Skeletal muscle satellite cell (primary cell): ENCODE results near the gene CLTC.
A peak's percentile ranks its signal among the peaks of the same experiment; 100 is the strongest.

Experiments used
- H3K27me3 ChIP-seq: 2 replicates; pipeline ENCODE4 v1.7.0; 2013; ENCODE audit warnings: low read length; ENCODE audit not compliant: control insufficient read depth, insufficient read depth
- H3K36me3 ChIP-seq: 2 replicates; pipeline ENCODE4 v1.7.0; 2013; ENCODE audit warnings: mild to moderate bottlenecking, control low read depth, low read length; ENCODE audit not compliant: insufficient read depth
- H3K4me1 ChIP-seq: 2 replicates; pipeline ENCODE4 v1.7.0; 2013; ENCODE audit warnings: low read length; ENCODE audit not compliant: control insufficient read depth, insufficient read depth
- H3K4me2 ChIP-seq: 2 replicates; pipeline ENCODE4 v1.7.0; 2013; ENCODE audit warnings: mild to moderate bottlenecking, low read length
- H3K4me3 ChIP-seq: 2 replicates; pipeline ENCODE4 v1.7.0; 2013; ENCODE audit warnings: low read length
- H3K9ac ChIP-seq: 2 replicates; pipeline ENCODE4 v1.7.0; 2013; ENCODE audit warnings: mild to moderate bottlenecking, low read depth, low read length, moderate library complexity
- H3K9me3 ChIP-seq: replicated peaks from 2 replicates; pipeline ENCODE4 v1.7.0; 2013; ENCODE audit warnings: mild to moderate bottlenecking, control low read depth, low read length

CLTC gene

DNA sequence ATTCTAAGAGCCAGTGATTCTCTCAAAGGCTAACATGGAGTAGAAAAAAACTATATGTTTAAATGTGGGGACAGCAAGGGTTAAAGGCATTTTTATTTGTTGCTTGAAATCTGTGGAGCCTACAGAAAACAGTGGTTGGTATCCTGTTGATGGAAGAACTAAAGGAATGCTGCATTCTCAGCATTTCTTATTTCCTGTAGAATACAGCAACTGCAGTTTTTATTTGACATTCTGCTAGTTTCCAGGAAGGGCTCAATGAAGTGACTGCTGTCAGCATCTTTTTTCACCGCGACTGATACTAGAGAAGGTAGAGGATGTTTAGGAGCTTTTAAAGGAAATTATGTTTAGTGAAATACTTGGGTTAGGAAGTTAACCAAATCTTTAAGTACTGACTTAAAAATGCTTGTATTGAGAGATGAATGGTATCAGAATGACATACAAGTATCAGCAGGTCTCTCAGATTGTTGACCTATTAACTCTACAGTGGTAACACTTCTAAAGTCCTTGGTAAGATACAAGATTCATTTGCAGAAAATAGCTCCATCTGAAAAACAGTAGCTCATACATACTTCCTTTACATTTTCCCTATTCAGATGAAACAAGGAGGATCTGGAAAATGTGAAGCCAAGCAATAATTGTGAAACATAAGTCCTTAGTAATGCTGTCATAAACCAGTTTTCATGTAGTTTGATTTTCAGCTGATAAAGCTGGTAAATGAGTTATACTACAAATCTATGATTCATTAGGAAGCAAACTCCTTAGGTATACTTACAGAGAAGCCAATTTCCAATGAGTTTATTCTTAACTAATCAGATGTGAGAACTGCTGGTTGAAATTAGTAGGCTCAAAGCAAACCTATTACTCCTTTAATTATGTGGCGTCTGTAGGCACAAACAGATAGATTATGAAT lies 15.2 kb downstream of the CLTC start:
- H3K9ac ChIP-seq = no peak overlapping the region

GRCh38 chr17:59637611-59638310 lies 18.1 kb downstream of the CLTC start:
- H3K4me1 ChIP-seq = peaks cover 27% of the 10 kb centered on the region
- H3K9me3 ChIP-seq = no peaks in the 10 kb centered on the region
- no peaks in the 10 kb centered on the region for H3K27me3 ChIP-seq
- H3K36me3 ChIP-seq = peaks cover 7% of the 10 kb centered on the region
- H3K4me2 ChIP-seq = no peak overlapping the region
- no peak overlapping the region for H3K4me3 ChIP-seq
- H3K9ac ChIP-seq = no peak overlapping the region

More for the DNA sequence above, 15.2 kb downstream of the CLTC start:
- peaks cover 14% of the 10 kb centered on the region for H3K4me1 ChIP-seq
- H3K9me3 ChIP-seq = no peaks in the 10 kb centered on the region
- no peaks in the 10 kb centered on the region for H3K27me3 ChIP-seq
- H3K4me3 ChIP-seq = no peak overlapping the region
- H3K4me2 ChIP-seq = peak overlapping the region; percentile 15
- peaks cover 6% of the 10 kb centered on the region for H3K36me3 ChIP-seq

DNA sequence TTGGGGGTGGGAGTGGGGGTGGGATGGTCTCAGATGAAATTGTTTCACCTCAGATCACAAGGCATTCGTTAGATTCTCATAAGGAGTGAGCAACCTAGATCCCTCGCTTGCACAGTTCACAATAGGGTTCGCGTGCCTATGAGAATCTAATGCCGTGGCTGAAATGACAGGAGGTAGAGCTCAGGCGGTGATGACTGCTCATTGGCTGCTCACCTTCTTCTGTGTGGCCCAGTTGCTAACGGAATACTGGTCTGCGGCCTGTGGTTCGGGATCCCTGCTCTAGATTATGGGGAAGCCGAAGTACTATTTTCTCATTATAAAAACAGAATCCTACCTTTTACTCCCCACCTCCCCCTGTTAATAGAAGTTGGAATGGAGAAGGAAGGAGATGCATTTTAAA lies 18.9 kb downstream of the CLTC start:
- no peak overlapping the region for H3K4me3 ChIP-seq
- H3K9ac ChIP-seq = no peak overlapping the region
- H3K9me3 ChIP-seq = no peaks in the 10 kb centered on the region
- peaks cover 8% of the 10 kb centered on the region for H3K36me3 ChIP-seq
- no peaks in the 10 kb centered on the region for H3K27me3 ChIP-seq
- peaks cover 34% of the 10 kb centered on the region for H3K4me1 ChIP-seq
- H3K4me2 ChIP-seq = no peak overlapping the region

DNA sequence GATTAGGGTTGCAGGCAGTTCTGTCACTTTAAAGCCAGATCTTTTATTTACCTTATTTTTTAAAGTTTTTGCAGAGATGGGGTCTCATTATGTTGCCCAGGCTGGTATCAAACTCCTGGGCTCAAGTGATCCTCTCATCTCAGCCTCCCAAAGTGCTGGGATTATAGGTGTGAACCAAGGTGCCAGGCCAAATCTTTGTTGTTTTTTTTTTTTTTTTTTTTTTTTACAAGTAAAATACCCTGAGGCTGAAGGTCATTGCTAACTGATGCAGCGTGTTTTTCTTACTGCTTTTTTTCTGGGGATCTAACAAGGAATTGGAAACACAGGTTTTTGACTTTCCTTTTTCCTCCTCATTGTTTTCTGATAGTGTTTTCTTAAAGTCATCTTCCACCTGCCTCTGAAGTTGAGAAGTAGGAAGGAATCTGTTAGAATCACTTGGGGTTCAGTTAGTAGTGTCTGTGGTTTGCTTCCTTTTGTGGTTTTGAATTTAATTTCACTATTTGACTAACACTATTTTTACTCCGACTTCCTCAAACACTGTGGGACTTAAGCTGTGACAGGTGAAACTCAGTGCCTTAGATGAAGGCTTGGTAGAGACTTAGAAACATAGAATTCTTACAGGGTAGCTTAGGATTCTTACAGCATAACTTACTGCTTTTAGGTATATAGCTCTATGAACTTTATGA lies 22.2 kb downstream of the CLTC start:
- peak overlapping the region; percentile 11 for H3K4me2 ChIP-seq
- H3K36me3 ChIP-seq = peaks cover 36% of the 10 kb centered on the region

DNA sequence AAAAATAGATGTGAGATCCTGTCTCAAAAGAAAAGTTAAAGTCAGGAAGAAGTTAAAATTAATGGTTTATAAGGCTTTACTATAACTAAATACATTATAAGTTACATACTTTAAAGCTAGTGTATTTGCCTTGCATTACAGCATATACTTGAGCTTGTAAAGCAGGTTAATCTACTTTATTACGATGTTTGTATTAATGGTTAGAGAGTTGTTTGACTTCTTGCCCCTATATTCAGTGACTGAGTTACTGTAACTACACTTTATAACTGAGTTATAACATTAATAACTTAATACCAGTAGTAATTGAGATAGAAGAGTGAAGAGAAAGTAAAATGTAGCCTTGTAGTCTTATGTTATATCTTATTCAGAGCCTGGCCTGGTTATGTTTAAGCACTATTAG lies 22.9 kb downstream of the CLTC start:
- Histone ChIP-seq H3K4me1 (peaks cover 23% of the 10 kb centered on the region), H3K36me3 (peaks cover 42% of the 10 kb centered on the region), H3K27me3 (no peaks in the 10 kb centered on the region), H3K9ac (no peak overlapping the region), H3K9me3 (no peaks in the 10 kb centered on the region), H3K4me2 (no peak overlapping the region), H3K4me3 (no peak overlapping the region)

More for the DNA sequence above, 22.2 kb downstream of the CLTC start:
- Histone ChIP-seq H3K4me3 (no peak overlapping the region), H3K9ac (no peak overlapping the region), H3K9me3 (no peaks in the 10 kb centered on the region), H3K4me1 (peaks cover 23% of the 10 kb centered on the region), H3K27me3 (no peaks in the 10 kb centered on the region)

DNA sequence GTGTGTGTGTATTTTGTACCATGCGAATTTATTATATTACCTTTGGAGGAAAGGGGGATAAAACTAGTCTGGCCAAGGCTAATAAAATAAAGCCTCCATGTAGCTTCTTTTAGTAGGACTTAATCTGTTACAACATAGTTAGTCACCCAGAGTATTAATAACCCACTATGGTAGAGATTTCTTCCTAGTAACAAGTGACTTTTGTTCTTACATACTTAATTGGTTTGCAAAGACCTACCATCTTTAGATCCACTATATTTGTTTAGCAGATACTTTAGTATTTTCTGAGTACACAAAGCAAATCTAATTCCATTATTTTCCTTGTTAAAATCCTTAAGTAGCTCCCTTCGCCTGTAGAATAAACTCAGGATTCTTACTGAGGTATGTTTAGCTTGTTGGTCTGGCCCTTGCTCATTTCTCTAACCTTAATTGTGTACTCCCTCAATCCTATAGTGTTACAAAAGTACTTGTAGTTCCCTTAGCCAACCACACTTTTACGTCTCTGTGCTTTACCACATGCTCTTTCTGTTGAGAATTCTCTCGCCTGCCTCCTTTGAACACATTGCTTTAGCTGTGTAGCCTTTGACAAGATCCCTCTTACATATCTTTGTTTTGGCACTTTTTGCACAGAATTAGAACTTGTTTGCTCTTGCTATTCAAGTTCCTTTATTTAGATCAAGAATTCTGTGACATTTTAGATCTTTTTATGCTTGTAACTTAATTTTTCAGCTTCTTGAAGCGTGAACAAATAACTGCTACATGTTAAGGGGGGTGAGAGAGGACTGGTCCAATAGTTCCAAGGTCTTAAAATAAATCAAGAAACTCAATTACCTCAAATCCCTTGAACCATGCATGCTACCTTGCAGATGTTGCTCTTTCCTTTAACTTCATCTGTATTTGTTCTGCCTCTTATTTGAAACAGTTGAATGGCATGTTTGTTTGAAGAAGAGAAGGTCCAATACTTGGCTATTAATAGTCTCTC lies 23.8 kb downstream of the CLTC start:
- Histone ChIP-seq H3K4me2 (no peak overlapping the region), H3K27me3 (no peaks in the 10 kb centered on the region), H3K9me3 (no peaks in the 10 kb centered on the region), H3K36me3 (peaks cover 49% of the 10 kb centered on the region), H3K4me3 (no peak overlapping the region), H3K9ac (no peak overlapping the region), H3K4me1 (peaks cover 23% of the 10 kb centered on the region)

- H3K27me3 ChIP-seq = no peaks in the 10 kb centered on the region
Observed at GRCh38 chr17:59647288-59647687, 27.6 kb downstream of the CLTC start.

DNA sequence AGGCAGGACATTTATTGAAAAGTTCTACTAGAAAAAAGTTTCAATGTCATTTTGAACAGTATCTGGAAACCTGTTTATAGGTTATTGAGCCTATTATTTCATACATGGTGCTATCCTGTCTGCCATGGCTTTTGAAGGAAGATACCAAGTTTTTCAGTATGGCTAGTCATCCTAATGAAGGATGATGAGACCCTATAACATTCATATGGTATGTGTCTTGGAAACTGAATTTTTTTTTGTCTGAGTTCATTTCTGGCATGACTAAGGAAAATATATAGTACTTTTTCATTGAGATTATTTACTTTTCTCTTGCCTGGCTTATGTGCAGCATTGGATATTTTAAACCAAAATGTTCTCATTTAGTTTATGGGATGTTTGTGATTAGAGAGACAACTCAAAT lies 30.2 kb downstream of the CLTC start:
- H3K36me3 ChIP-seq = peaks cover 81% of the 10 kb centered on the region
- H3K9me3 ChIP-seq = no peaks in the 10 kb centered on the region
- H3K27me3 ChIP-seq = no peaks in the 10 kb centered on the region
- H3K4me2 ChIP-seq = no peak overlapping the region
- no peak overlapping the region for H3K4me3 ChIP-seq
- H3K4me1 ChIP-seq = peaks cover 22% of the 10 kb centered on the region
- H3K9ac ChIP-seq = no peak overlapping the region

More at GRCh38 chr17:59647288-59647687, 27.6 kb downstream of the CLTC start:
- Histone ChIP-seq H3K9ac (no peak overlapping the region), H3K4me2 (no peak overlapping the region), H3K4me3 (no peak overlapping the region), H3K9me3 (no peaks in the 10 kb centered on the region), H3K36me3 (peaks cover 77% of the 10 kb centered on the region), H3K4me1 (peaks cover 31% of the 10 kb centered on the region)

- Histone ChIP-seq H3K4me3 (no peak overlapping the region), H3K4me1 (peaks cover 23% of the 10 kb centered on the region), H3K9ac (no peak overlapping the region), H3K9me3 (no peaks in the 10 kb centered on the region), H3K36me3 (peaks cover 81% of the 10 kb centered on the region), H3K4me2 (no peak overlapping the region), H3K27me3 (no peaks in the 10 kb centered on the region)
Observed at GRCh38 chr17:59650642-59651041, 30.9 kb downstream of the CLTC start.

DNA sequence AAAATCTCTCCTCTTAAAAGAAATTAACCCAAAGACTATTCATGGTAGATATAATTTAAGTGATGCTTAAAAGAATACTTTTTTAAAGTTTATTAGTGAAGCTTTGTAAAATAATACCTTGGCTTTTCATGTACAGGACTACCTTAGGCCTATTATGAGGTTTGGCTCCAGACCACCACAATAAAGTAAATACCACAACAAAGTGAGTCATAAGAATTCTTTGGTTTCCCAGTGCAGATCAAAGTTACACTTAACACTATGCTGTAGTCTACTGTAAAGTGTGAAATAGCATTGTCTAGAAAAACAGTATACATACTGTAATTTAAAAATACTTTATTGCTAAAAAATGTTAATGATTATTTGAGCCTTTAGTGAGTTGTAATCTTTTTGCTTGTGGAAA lies 31.7 kb downstream of the CLTC start:
- no peaks in the 10 kb centered on the region for H3K27me3 ChIP-seq
- no peaks in the 10 kb centered on the region for H3K9me3 ChIP-seq
- H3K9ac ChIP-seq = no peak overlapping the region
- H3K4me1 ChIP-seq = peaks cover 28% of the 10 kb centered on the region
- H3K36me3 ChIP-seq = peaks cover 82% of the 10 kb centered on the region
- H3K4me2 ChIP-seq = peak overlapping the region; percentile 14
- no peak overlapping the region for H3K4me3 ChIP-seq
